Measurements from ENCODE around the gene BCHE.

DNA sequence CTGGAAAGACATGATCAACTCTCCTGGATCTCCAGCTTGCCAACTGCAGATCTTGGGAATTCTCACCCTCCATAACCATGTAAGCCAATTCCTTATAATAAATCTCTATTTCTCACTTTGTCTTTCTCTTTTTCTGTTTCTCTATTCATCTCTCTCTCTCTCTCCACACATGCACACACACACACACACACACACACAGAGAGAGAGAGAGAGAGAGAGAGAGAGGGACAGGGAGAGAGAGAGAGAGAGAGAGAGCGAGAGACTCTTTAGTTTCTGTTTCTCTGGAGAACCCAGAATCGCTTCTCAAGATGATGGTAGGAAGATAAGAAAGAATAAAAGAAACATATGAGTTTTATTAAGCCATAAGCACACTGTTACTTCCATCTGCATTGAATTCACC lies 111.9 kb downstream of the BCHE start:
- TF ChIP-seq CTCF (IDR thresholded peaks at IDR 0.05; ENCODE audit: low read depth, low read length, poor library complexity, severe bottlenecking), result no peak
- TF ChIP-seq EZH2phosphoT487 (IDR thresholded peaks at IDR 0.05; ENCODE audit: borderline replicate concordance, low read length), result no peak

All from DOHH2 (cell line).